ENCODE data around the gene TRAF3IP3. TPM values are rescaled to one million over a fixed set of nuclear protein-coding genes. Genes with fewer than 3 reads are reported as not detected.

Gene TRAF3IP3
- total and polyA plus RNA-seq, 2 of the 13 experiments (the other 11 are each of a cell fraction or from before 2014, with no cell fraction given) = not detected

DNA sequence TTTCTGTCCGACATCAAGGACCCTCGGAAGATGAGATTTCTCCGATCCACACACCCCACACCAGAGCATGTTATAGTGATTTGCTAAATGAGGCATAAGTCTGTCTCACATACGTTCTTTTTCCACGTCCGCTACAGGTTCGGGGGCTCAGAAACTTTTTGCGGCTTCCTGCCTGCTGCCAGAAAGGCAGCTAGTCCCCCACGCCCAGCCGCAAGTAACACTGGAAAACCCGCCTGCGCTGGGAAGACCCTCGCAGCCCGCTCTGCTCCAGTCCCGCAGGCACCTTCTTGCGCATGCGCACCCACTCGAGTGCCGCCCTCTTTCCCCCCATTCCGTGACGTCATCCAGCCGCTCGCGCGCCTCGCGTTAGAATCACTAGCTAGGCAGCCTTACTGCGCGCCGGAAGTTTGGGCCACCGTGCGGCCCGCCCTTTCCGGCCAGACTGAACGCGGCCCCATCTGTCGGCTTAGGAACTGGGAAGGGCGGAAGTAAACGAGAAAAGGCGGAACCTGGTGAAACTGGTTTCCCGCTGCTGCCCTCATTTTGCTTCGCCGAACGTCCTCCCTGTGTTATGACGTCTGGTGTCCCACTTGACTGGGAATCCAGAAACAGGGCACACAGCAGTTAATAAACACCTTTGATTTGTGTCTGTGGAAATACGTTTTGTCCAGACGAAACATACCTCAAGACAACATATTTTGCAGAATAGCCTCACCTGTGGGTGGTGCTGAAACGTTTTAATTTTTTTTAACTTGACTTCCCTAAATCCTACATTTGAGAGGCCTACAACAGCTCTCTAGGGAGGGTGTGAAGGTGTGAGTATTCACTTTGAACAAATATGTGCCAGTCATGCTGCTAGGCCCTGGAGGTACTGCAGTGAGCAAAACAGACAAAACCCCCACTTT lies 28.7 kb downstream of the TRAF3IP3 start, which contains the start of gene C1orf74 (continued):
- TF ChIP-seq ZBTB33 (CRISPR knock-in tag; IDR thresholded peaks at IDR 0.05) = no peak
- TF ChIP-seq, protein P1, sequence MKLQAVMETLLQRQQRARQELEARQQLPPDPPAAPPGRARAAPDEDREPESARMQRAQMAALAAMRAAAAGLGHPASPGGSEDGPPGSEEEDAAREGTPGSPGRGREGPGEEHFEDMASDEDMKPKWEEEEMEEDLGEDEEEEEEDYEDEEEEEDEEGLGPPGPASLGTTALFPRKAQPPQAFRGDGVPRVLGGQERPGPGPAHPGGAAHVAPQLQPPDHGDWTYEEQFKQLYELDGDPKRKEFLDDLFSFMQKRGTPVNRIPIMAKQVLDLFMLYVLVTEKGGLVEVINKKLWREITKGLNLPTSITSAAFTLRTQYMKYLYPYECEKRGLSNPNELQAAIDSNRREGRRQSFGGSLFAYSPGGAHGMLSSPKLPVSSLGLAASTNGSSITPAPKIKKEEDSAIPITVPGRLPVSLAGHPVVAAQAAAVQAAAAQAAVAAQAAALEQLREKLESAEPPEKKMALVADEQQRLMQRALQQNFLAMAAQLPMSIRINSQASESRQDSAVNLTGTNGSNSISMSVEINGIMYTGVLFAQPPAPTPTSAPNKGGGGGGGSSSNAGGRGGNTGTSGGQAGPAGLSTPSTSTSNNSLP (IDR thresholded peaks at IDR 0.05; ENCODE audit: low read depth, low read length) = no peak
- 0 out of 2 replicates have a peak, but pooled peaks have one; percentile 5 for TF ChIP-seq SIX4 (CRISPR knock-in tag; IDR thresholded peaks at IDR 0.05)
- no peak for TF ChIP-seq ZNF24 (IDR thresholded peaks at IDR 0.05)
- TF ChIP-seq ZC3H4 (CRISPR knock-in tag; IDR thresholded peaks at IDR 0.05; ENCODE audit: borderline replicate concordance) = no peak
- no peak for TF ChIP-seq NFIB (CRISPR knock-in tag; IDR thresholded peaks at IDR 0.05; ENCODE audit: borderline replicate concordance)
- TF ChIP-seq ZNF441 (CRISPR knock-in tag; IDR thresholded peaks at IDR 0.05; ENCODE audit: borderline replicate concordance) = no peak
- TF ChIP-seq, protein P2, sequence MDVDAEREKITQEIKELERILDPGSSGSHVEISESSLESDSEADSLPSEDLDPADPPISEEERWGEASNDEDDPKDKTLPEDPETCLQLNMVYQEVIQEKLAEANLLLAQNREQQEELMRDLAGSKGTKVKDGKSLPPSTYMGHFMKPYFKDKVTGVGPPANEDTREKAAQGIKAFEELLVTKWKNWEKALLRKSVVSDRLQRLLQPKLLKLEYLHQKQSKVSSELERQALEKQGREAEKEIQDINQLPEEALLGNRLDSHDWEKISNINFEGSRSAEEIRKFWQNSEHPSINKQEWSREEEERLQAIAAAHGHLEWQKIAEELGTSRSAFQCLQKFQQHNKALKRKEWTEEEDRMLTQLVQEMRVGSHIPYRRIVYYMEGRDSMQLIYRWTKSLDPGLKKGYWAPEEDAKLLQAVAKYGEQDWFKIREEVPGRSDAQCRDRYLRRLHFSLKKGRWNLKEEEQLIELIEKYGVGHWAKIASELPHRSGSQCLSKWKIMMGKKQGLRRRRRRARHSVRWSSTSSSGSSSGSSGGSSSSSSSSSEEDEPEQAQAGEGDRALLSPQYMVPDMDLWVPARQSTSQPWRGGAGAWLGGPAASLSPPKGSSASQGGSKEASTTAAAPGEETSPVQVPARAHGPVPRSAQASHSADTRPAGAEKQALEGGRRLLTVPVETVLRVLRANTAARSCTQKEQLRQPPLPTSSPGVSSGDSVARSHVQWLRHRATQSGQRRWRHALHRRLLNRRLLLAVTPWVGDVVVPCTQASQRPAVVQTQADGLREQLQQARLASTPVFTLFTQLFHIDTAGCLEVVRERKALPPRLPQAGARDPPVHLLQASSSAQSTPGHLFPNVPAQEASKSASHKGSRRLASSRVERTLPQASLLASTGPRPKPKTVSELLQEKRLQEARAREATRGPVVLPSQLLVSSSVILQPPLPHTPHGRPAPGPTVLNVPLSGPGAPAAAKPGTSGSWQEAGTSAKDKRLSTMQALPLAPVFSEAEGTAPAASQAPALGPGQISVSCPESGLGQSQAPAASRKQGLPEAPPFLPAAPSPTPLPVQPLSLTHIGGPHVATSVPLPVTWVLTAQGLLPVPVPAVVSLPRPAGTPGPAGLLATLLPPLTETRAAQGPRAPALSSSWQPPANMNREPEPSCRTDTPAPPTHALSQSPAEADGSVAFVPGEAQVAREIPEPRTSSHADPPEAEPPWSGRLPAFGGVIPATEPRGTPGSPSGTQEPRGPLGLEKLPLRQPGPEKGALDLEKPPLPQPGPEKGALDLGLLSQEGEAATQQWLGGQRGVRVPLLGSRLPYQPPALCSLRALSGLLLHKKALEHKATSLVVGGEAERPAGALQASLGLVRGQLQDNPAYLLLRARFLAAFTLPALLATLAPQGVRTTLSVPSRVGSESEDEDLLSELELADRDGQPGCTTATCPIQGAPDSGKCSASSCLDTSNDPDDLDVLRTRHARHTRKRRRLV (CRISPR knock-in tag; IDR thresholded peaks at IDR 0.05) = no peak
- no peak for TF ChIP-seq TP53 (CRISPR knock-in tag; conservative IDR thresholded peaks at IDR 0.05)
- no peak for TF ChIP-seq GPN1 (CRISPR knock-in tag; IDR thresholded peaks at IDR 0.05; ENCODE audit: borderline replicate concordance)
- no peak for TF ChIP-seq MBNL3 (CRISPR knock-in tag; conservative IDR thresholded peaks at IDR 0.05)
- TF ChIP-seq ZNF3 (CRISPR knock-in tag; IDR thresholded peaks at IDR 0.05) = no peak
- TF ChIP-seq CSRNP2 (CRISPR knock-in tag; conservative IDR thresholded peaks at IDR 0.05; ENCODE audit: low read depth) = no peak

Measured in HepG2 (cell line).